Endothelial cell of umbilical vein (primary cell): Measurements from ENCODE around the gene CFAP100. TPM values are rescaled to one million over a fixed set of nuclear protein-coding genes. Genes with fewer than 3 reads are reported as not detected.

ENCODE experiments used
- BruUV-seq: library from RNA; stranded (reverse); fragments of 400-500 nt; replicated peaks from 2 replicates; lab custom pipeline; 2021; lab: Mats Ljungman, UMichigan
- CTCF ChIA-PET: fragments of 300-600, 350-600 bp; sonication (Branson Sonifier 250); formaldehyde crosslinking; loops from one replicate; lab custom pipeline; 2021; ENCODE audit warnings: antibody characterized with exemption, inconsistent platforms; lab: Charles Lee
- POLR2A ChIA-PET: fragments of 300-600, 350-600 bp; sonication (Branson Sonifier 250); formaldehyde crosslinking; loops from one replicate; lab custom pipeline; 2021; ENCODE audit warnings: antibody characterized with exemption, inconsistent platforms; lab: Charles Lee
- DNase-seq: peaks from one replicate; pipeline ENCODE4 v3.0.0-alpha.2; 2011; ENCODE audit warnings: low read depth, low spot score
- FAIRE-seq: peaks from 2 replicates; lab custom pipeline; 2011; peaks lifted over from hg19 to GRCh38; lab: Jason Lieb, UNC
- H2AFZ ChIP-seq: 2 replicates; pipeline ENCODE4 v1.6.0; 2012; ENCODE audit warnings: low read depth, low read length, control low read depth, inconsistent platforms
- H3K27ac ChIP-seq: 2 replicates; pipeline ENCODE4 v1.5.1; 2011; ENCODE audit warnings: low read depth, mild to moderate bottlenecking, control low read depth, low read length, moderate library complexity; ENCODE audit not compliant: insufficient read depth
- H3K27me3 ChIP-seq, 2 experiments: 2 replicates each; pipeline versions ENCODE4 v1.6.0 to v1.6.1; 2011; ENCODE audit warnings: low read length in 2 of 2, mixed read lengths in 1 of 2; ENCODE audit not compliant: control insufficient read depth in 2 of 2, insufficient read depth in 2 of 2
- H3K36me3 ChIP-seq, 2 experiments: 2 replicates in 1 of 2; 3 replicates in 1 of 2; pipeline ENCODE4 v1.5.1; 2011; ENCODE audit warnings: low read length in 2 of 2, mild to moderate bottlenecking in 1 of 2, moderate library complexity in 1 of 2; ENCODE audit not compliant: control insufficient read depth in 2 of 2, insufficient read depth in 2 of 2; ENCODE audit errors: extremely low read depth in 1 of 2
- H3K4me1 ChIP-seq: 3 replicates; pipeline ENCODE4 v1.5.1; 2011; ENCODE audit warnings: mild to moderate bottlenecking, low read length; ENCODE audit not compliant: control insufficient read depth, insufficient read depth; ENCODE audit errors: extremely low read depth
- H3K4me2 ChIP-seq: 2 replicates; pipeline ENCODE4 v1.6.1; 2011; ENCODE audit warnings: low read length, control low read depth, mixed read lengths; ENCODE audit not compliant: insufficient read depth
- H3K4me3 ChIP-seq, 3 experiments: fragments of 200-600 bp in 1 of 3; sonication (generic), shearing (Covaris generic) in 1 of 3; replicated peaks in 1 of 3; 2 replicates each; pipeline ENCODE4 v1.5.1; 2011 to 2016; ENCODE audit warnings: control low read depth in 3 of 3, low read length in 3 of 3, mild to moderate bottlenecking in 2 of 3, inconsistent platforms in 1 of 3, low read depth in 1 of 3, moderate library complexity in 1 of 3; ENCODE audit not compliant: insufficient read depth in 1 of 3
- H3K79me2 ChIP-seq: 2 replicates; pipeline ENCODE4 v1.6.0; 2012; ENCODE audit warnings: low read length, inconsistent platforms; ENCODE audit not compliant: control insufficient read depth, insufficient read depth
- H3K9ac ChIP-seq: replicated peaks from 2 replicates; pipeline ENCODE3; 2011; ENCODE audit warnings: low read length, control low read depth; ENCODE audit not compliant: insufficient read depth; ENCODE audit errors: extremely low read depth
- H3K9me1 ChIP-seq: replicated peaks from 3 replicates; pipeline ENCODE4 v1.6.0; 2011; ENCODE audit warnings: mild to moderate bottlenecking, low read length; ENCODE audit not compliant: control insufficient read depth, insufficient read depth; ENCODE audit errors: extremely low read depth
- H3K9me3 ChIP-seq: replicated peaks from 2 replicates; pipeline ENCODE4 v1.5.1; 2012; ENCODE audit warnings: low read length, inconsistent platforms; ENCODE audit not compliant: control insufficient read depth, insufficient read depth
- H4K20me1 ChIP-seq: replicated peaks from 2 replicates; pipeline ENCODE3; 2011; ENCODE audit warnings: mild to moderate bottlenecking, low read length; ENCODE audit not compliant: control insufficient read depth, insufficient read depth; ENCODE audit errors: extremely low read depth
- EZH2 ChIP-seq: IDR thresholded peaks from 2 replicates; pipeline ENCODE4 v1.6.1; 2012; ENCODE audit warnings: borderline replicate concordance, low read depth, mild to moderate bottlenecking, moderate library complexity, low read length, inconsistent platforms; ENCODE audit not compliant: severe bottlenecking
- FOS ChIP-seq: IDR thresholded peaks from 2 replicates; pipeline ENCODE4 v1.6.1; 2011; ENCODE audit warnings: mild to moderate bottlenecking, low read length, moderate library complexity, borderline replicate concordance; ENCODE audit not compliant: insufficient read depth
- GATA2 ChIP-seq: IDR thresholded peaks from 2 replicates; pipeline ENCODE4 v1.7.0; 2011; ENCODE audit warnings: low read depth, mild to moderate bottlenecking, moderate library complexity, mixed read lengths, low read length; ENCODE audit not compliant: insufficient read length, insufficient read depth
- JUN ChIP-seq: IDR thresholded peaks from 2 replicates; pipeline ENCODE4 v1.6.1; 2011; ENCODE audit warnings: borderline replicate concordance, low read depth; ENCODE audit not compliant: insufficient read length, insufficient read depth
- MYC ChIP-seq: IDR thresholded peaks from one replicate; pipeline ENCODE4 v1.6.1; 2011; ENCODE audit warnings: mild to moderate bottlenecking, low read depth, low read length
- POLR2A ChIP-seq: IDR thresholded peaks from 2 replicates; pipeline ENCODE4 v1.6.1; 2012; ENCODE audit warnings: low read depth, mild to moderate bottlenecking, control low read depth, low read length
- POLR2AphosphoS5 ChIP-seq: IDR thresholded peaks from 2 replicates; pipeline ENCODE4 v1.6.1; 2012; ENCODE audit warnings: low read depth, mild to moderate bottlenecking, control low read depth, low read length, moderate library complexity; ENCODE audit not compliant: insufficient read depth
- dilution Hi-C: fragments of 300-500 bp; cut with MboI; formaldehyde crosslinking; loops from one replicate; pipeline ENCODE4 v1.15.0; 2019; ENCODE audit warnings: low sequenced_read_pairs; ENCODE audit not compliant: extremely low pct_ligation_motif_present
- intact Hi-C: fragments of 100-400 bp; cut with micrococcal nuclease; formaldehyde crosslinking; loops from one replicate; pipeline ENCODE4 v1.10.0; 2022
- polyA plus RNA-seq, 4 experiments: library from polyadenylated mRNA; depleted of rRNA in 3 of 4; stranded (reverse) in 3 of 4; unstranded in 1 of 4; fragments of >200 nt; gene quantifications; 2 replicates each; pipeline versions ENCODE4 v1.2.1 to v1.2.3, GENCODE V29; 2011 to 2012; ENCODE audit warnings: missing spikeins in 1 of 4
- total RNA-seq: library from RNA; stranded (reverse); gene quantifications from 2 replicates; pipeline ENCODE4 v1.2.3, GENCODE V29; 2021
- TF ChIP-seq, protein P1 (sequence below), 2 donors: IDR thresholded peaks; 1 replicate in 1 of 2; 2 replicates in 1 of 2; pipeline ENCODE4 v1.5.1; 2011; ENCODE audit warnings: low read length in 2 of 2, mild to moderate bottlenecking in 2 of 2, moderate library complexity in 2 of 2, control low read depth in 1 of 2, inconsistent platforms in 1 of 2, low read depth in 1 of 2; ENCODE audit not compliant: insufficient read depth in 1 of 2; ENCODE audit errors: extremely low read depth in 1 of 2
- TF ChIP-seq, protein P2 (sequence below): IDR thresholded peaks from 2 replicates; pipeline ENCODE4 v1.6.1; 2011; ENCODE audit not compliant: insufficient read depth, insufficient read length

CFAP100 gene
- total and polyA plus RNA-seq, 2 donors (not counting 3 experiments of a cell fraction or from before 2014, with no cell fraction given), result not detected

DNA sequence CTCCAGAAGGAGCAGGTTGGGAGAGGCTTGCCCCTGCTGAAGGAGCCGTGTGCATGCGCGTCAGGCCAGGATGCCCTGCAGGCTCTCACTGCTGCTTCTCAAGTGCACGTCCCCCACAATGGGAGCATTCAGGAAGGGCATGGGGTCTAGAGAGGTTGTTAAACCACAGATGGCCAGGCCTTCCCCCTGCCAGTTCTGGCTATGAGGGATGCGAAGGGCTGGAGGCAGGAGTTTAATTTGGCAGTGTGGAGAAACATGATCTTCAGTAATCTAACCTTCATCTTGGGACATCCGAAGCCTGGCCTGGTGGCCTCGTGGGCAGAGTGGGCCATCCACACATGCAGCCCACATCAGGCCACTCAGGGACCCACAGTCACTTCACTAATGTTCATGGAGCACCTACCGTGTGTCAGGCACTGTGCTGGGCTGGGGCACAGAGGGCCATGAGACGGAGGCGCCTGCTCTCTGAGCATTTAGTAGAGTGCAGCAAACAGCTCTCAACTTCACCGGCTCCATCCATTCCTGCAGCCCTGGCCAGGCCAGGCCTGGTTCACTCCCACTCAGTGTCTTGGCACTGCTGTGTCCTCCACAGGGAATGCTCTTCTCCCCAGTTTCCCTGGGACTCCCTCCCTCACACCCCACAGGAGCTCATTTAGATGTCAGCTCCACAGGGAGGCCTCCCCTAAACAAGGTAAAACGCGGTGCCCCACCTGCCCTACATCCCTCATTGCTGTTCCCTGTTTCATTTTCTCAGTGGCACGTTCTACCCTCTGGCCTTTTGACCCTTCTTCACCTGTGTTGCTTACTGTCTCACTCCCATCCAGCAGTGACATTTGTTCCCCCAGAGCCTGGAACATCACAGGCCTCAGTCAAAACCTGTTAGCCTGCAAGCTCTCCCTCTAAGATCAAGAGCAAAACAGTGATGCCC lies 4.0 kb downstream of the CFAP100 start:
- no TSS peak for BruUV-seq
- POLR2A ChIA-PET, result no interaction called here

More for the DNA sequence above, 4.0 kb downstream of the CFAP100 start:
- Histone ChIP-seq H3K27me3 (peaks cover 9 to 23% of the 10 kb centered on the region in 2 experiments), H3K79me2 (no peaks in the 10 kb centered on the region), H4K20me1 (no peaks in the 10 kb centered on the region), H3K9me3 (no peaks in the 10 kb centered on the region), H3K4me1 (no peaks in the 10 kb centered on the region), H3K4me2 (no peak overlapping the region), H3K36me3 (no peaks in the 10 kb centered on the region), H3K27ac (no peak overlapping the region), H3K4me3 (no peak overlapping the region), H3K9ac (no peak overlapping the region), H3K9me1 (no peaks in the 10 kb centered on the region), H2AFZ (no peak overlapping the region)
- dilution Hi-C loops, result no loop called here
- TF ChIP-seq MYC (no peak), POLR2A (no peak), JUN (no peak), POLR2AphosphoS5 (no peak), FOS (no peak), EZH2 (no peak), GATA2 (no peak)
- TF ChIP-seq, protein P1, sequence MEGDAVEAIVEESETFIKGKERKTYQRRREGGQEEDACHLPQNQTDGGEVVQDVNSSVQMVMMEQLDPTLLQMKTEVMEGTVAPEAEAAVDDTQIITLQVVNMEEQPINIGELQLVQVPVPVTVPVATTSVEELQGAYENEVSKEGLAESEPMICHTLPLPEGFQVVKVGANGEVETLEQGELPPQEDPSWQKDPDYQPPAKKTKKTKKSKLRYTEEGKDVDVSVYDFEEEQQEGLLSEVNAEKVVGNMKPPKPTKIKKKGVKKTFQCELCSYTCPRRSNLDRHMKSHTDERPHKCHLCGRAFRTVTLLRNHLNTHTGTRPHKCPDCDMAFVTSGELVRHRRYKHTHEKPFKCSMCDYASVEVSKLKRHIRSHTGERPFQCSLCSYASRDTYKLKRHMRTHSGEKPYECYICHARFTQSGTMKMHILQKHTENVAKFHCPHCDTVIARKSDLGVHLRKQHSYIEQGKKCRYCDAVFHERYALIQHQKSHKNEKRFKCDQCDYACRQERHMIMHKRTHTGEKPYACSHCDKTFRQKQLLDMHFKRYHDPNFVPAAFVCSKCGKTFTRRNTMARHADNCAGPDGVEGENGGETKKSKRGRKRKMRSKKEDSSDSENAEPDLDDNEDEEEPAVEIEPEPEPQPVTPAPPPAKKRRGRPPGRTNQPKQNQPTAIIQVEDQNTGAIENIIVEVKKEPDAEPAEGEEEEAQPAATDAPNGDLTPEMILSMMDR (IDR thresholded peaks at IDR 0.05; ENCODE audit: extremely low read depth in 1 of 2, insufficient read depth in 1 of 2, low read depth in 1 of 2, low read length in 2 of 2), result no peak
- TF ChIP-seq, protein P2, sequence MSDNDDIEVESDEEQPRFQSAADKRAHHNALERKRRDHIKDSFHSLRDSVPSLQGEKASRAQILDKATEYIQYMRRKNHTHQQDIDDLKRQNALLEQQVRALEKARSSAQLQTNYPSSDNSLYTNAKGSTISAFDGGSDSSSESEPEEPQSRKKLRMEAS, result no peak
- intact Hi-C loops, result no loop called here
- no peak for DNase-seq
- FAIRE-seq, result no peak
- CTCF ChIA-PET, result interaction anchor here (1.2 kb wide), 1 partner anchor 153 kb away, joined by 4 read pairs; no protein-coding TSS in a partner anchor
